Measurements from ENCODE around the gene IBSP.

Gene IBSP

DNA sequence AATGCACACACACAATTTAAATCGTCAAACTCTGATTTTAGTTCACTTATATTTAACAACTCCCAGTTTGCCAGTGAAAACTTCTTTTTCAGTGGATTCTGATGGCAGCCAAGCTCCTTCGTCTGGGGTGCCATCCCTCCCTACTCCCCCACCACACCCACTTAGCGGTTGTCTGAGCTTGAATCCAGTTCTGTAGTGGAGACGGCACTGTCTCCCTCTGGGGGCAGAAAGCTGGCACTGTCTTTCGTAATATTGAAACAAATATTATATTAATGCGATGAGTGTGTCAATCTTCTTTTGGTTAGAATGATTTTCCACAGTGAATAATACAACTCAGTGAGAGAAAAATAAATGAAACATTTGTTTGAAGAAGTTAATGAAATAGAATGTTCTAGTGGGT, 38.9 kb downstream of the IBSP start:
- no peak for DNase-seq (ENCODE audit: low read depth in 2 of 2)

- no peak for DNase-seq (ENCODE audit: low read depth in 2 of 2)
Measured at GRCh38 chr4:87838890-87839591, 39.7 kb downstream of the IBSP start.

GRCh38 chr4:87839592-87839946, 40.2 kb downstream of the IBSP start:
- DNase-seq (ENCODE audit: low read depth in 2 of 2) = no peak

GRCh38 chr4:87840149-87840548, 40.8 kb downstream of the IBSP start:
- DNase-seq (ENCODE audit: low read depth in 2 of 2) = no peak

DNA sequence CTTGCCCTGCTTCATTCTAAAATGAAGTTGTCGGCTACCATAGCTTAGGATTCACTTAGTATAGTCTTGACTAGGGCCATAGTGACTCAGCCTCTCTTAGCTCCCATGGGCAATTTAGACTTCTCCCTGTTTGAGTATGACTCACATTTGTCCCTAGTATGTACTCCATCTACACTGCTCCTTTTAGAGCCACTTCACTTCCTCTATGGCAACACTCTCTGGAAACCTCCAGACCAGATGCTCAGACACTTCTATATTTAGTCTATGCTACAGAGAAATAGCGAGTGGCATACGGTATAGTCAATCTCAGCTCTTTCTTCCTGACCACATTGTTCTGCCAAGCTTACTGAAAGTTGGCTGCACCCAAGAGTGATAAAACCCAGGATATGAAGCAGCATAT, 44.6 kb downstream of the IBSP start:
- DNase-seq (ENCODE audit: low read depth in 2 of 2) = no peak

- no peak for DNase-seq (ENCODE audit: low read depth in 2 of 2)
Measured at GRCh38 chr4:87844452-87844851, 45.1 kb downstream of the IBSP start.

DNA sequence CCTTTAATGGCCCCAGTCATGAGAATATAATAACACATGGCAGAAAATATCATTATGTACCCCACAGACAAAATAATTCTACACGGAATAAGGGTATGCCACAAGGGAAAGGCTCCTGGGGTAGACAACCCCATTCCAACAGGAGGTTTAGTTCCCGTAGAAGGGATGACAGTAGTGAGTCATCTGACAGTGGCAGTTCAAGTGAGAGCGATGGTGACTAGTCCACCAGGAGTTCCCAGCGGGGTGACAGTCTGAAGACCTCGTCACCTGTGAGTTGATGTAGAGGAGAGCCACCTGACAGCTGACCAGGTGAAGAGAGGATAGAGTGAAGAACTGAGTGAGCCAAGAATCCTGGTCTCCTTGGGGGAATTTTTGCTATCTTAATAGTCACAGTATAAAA, 46.9 kb downstream of the IBSP start:
- DNase-seq (ENCODE audit: low read depth in 2 of 2) = no peak

GRCh38 chr4:87848622-87849351, 49.4 kb downstream of the IBSP start:
- no peak for DNase-seq (ENCODE audit: low read depth in 2 of 2)

DNA sequence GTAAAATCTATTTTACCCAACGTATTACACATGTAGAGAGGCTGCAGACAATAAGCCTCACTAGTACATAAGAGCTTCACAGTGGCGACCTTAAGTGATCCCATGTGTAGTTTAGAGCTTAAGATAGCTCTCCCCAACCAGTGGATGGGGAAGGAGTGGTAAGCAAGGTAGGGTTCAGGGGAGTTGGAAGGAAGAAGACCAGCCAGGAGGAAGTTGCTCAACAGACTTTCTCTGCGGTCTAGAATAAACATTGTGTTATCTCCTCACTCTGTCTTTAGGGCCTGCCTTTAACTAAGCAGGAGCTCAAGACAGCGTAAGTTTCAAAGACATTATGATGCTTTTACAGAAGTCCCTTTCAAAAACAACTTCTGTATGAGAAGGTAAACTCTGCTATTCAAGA, 50.3 kb downstream of the IBSP start:
- no peak for DNase-seq (ENCODE audit: low read depth in 2 of 2)

GRCh38 chr4:87851332-87851731, 52.0 kb downstream of the IBSP start:
- no peak for DNase-seq (ENCODE audit: low read depth in 2 of 2)

GRCh38 chr4:87851953-87852352, 52.6 kb downstream of the IBSP start:
- no peak for DNase-seq (ENCODE audit: low read depth in 2 of 2)

DNA sequence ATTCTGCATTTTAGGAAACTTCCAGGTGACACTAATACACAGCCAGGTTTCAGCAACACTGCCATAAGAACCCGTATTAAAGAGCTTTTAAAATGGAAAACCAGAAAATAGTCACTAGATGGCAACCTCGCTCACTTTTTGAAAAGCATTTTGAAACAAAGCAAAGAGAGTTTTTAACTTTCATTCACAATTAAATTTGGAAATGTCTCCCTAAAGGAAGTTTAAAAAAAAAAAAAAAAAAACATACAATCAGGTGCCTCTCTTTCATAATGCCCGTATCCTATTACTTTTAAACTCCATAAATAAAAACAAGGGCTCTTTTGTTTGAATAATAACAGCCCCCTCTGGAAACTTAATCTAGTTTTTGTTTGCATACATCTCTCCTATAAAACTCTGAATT, 53.8 kb downstream of the IBSP start:
- no peak for DNase-seq (ENCODE audit: low read depth in 2 of 2)

- DNase-seq (ENCODE audit: low read depth in 2 of 2) = no peak
Measured at GRCh38 chr4:87853891-87854290, 54.5 kb downstream of the IBSP start.

GRCh38 chr4:87855559-87855958, 56.2 kb downstream of the IBSP start:
- no peak for DNase-seq (ENCODE audit: low read depth in 2 of 2)

- no peak for DNase-seq (ENCODE audit: low read depth in 2 of 2)
Measured at GRCh38 chr4:87856816-87857215, 57.5 kb downstream of the IBSP start.

GRCh38 chr4:87857789-87858188, 58.4 kb downstream of the IBSP start:
- no peak for DNase-seq (ENCODE audit: low read depth in 2 of 2)

Measured in stimulated activated CD4-positive, alpha-beta T cell treated with anti-CD3 and anti-CD28 coated beads, Interleukin-1b, Interleukin-23, amount 100 ng/mL, for 1 hour (primary cell).